ENCODE results near the gene C1orf159.

DNA sequence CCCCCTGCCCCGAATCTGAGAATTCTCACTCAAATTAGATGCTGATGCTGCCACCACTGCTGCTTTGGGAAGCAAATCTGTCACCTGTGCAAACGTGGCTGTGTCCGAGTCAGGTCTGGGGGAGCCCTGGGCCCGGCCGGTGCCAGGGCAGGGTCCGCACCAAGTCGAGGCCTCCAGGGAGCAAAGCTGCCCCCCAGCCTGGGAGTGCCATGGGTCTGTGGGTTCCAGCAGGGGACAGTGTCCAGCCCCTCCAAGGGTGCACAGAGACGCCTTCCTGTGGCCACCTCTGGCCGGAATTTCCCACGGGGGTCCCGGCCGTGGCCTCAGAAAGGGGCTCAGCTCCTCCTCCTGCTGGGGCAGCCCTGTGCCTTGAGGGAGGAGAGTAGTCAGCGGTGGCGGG lies 30.1 kb upstream of the C1orf159 start:
- TF ChIP-seq RFX5 (IDR thresholded peaks at IDR 0.05; ENCODE audit: low read depth, low read length) (no peak), GATA2 (CRISPR knock-in tag; IDR thresholded peaks at IDR 0.05) (no peak), POLR3G (IDR thresholded peaks at IDR 0.05; ENCODE audit: extremely low read depth, insufficient read length, insufficient replicate concordance) (no peak), CSDE1 (IDR thresholded peaks at IDR 0.05) (no peak), POLR2A (conservative IDR thresholded peaks at IDR 0.05) (no peak), CHD2 (IDR thresholded peaks at IDR 0.05; ENCODE audit: low read depth, low read length) (no peak), CHD1 (IDR thresholded peaks at IDR 0.05; ENCODE audit: low read length) (no peak), EZH2 (IDR thresholded peaks at IDR 0.05; ENCODE audit: borderline replicate concordance, low read depth, low read length) (no peak), GABPA (tag; conservative IDR thresholded peaks at IDR 0.05; ENCODE audit: low read depth) (no peak), PYGO2 (tag; IDR thresholded peaks at IDR 0.05) (no peak)
- TF ChIP-seq, protein P1, sequence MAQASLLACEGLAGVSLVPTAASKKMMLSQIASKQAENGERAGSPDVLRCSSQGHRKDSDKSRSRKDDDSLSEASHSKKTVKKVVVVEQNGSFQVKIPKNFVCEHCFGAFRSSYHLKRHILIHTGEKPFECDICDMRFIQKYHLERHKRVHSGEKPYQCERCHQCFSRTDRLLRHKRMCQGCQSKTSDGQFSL (CRISPR knock-in tag; IDR thresholded peaks at IDR 0.05), result no peak
- TF ChIP-seq, protein P1 (tag; IDR thresholded peaks at IDR 0.05), result no peak
- TF ChIP-seq, protein P2, sequence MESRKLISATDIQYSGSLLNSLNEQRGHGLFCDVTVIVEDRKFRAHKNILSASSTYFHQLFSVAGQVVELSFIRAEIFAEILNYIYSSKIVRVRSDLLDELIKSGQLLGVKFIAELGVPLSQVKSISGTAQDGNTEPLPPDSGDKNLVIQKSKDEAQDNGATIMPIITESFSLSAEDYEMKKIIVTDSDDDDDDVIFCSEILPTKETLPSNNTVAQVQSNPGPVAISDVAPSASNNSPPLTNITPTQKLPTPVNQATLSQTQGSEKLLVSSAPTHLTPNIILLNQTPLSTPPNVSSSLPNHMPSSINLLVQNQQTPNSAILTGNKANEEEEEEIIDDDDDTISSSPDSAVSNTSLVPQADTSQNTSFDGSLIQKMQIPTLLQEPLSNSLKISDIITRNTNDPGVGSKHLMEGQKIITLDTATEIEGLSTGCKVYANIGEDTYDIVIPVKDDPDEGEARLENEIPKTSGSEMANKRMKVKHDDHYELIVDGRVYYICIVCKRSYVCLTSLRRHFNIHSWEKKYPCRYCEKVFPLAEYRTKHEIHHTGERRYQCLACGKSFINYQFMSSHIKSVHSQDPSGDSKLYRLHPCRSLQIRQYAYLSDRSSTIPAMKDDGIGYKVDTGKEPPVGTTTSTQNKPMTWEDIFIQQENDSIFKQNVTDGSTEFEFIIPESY (CRISPR knock-in tag; IDR thresholded peaks at IDR 0.05), result no peak
- TF ChIP-seq, protein P3, sequence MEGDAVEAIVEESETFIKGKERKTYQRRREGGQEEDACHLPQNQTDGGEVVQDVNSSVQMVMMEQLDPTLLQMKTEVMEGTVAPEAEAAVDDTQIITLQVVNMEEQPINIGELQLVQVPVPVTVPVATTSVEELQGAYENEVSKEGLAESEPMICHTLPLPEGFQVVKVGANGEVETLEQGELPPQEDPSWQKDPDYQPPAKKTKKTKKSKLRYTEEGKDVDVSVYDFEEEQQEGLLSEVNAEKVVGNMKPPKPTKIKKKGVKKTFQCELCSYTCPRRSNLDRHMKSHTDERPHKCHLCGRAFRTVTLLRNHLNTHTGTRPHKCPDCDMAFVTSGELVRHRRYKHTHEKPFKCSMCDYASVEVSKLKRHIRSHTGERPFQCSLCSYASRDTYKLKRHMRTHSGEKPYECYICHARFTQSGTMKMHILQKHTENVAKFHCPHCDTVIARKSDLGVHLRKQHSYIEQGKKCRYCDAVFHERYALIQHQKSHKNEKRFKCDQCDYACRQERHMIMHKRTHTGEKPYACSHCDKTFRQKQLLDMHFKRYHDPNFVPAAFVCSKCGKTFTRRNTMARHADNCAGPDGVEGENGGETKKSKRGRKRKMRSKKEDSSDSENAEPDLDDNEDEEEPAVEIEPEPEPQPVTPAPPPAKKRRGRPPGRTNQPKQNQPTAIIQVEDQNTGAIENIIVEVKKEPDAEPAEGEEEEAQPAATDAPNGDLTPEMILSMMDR (IDR thresholded peaks at IDR 0.05 in 2 of 3, conservative IDR thresholded peaks at IDR 0.05 in 1 of 3; ENCODE audit: insufficient read depth in 2 of 3, low read depth in 1 of 3, low read length in 3 of 3), result no peak
